Head of caudate nucleus (tissue), 42 donors: ENCODE measurements around the gene PLCH1.

ENCODE experiments used
- DNase-seq, 42 donors: peaks; one replicate each; pipeline versions ENCODE4 v3.0.0 to v3.0.0-alpha.2; 2020 to 2021; ENCODE audit warnings: mixed read lengths in 7 of 42
- intact Hi-C: fragments of 100-400 bp; cut with DNase I; formaldehyde crosslinking; loops from one replicate; pipeline ENCODE4 v1.15.0; 2022

Gene PLCH1

GRCh38 chr3:155704061-155704460 is 40.8 kb downstream of the PLCH1 start:
- intact Hi-C loops, result loop anchor here (5.0 to 10.0 kb wide), 4 partner anchors 161 to 1369 kb away; no protein-coding TSS in a partner anchor
- peak in 5 of 42 donors; percentile 7 to 24 (median 8) for DNase-seq

DNA sequence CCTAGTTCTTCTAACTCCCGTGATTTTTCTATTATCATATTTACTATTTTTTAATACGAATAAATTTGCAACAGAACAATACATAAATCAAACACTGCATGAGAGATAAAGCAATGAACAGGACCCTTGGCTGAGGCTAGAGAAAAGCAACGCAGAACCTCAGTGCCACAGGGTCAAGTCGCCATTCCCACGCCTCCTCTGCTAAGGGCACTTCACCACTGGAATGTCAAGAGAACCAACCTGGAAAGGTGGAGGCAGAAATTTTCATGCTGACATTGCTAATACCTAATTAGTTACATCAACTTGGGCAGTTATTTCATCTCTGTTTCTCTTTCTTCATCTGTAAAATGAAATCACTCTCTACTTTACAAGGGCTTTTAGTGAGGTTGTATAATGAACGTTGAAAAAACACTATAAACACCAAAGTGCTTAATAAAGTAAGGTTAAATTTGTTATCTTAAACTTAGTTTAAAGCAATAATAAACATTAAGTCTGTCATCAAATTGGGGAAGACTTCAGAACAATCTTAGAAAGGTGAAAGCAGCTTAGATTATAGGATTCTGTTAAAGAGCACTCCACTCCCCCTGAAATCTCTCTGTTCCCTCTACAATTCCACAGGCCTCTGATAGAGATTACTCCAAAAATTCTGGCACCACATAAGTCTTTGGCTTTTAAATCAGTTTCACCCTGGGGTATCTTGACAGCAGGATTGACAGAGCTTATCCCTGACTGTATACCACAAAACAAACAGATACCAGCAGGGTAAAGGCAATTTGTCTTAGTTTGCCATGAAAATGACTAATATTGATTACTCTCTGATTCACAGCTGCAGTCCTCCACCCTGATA is 41.9 kb downstream of the PLCH1 start:
- no peak for DNase-seq
- intact Hi-C loops, result loop anchor here (5.0 to 10.0 kb wide), 4 partner anchors 162 to 1368 kb away; no protein-coding TSS in a partner anchor

DNA sequence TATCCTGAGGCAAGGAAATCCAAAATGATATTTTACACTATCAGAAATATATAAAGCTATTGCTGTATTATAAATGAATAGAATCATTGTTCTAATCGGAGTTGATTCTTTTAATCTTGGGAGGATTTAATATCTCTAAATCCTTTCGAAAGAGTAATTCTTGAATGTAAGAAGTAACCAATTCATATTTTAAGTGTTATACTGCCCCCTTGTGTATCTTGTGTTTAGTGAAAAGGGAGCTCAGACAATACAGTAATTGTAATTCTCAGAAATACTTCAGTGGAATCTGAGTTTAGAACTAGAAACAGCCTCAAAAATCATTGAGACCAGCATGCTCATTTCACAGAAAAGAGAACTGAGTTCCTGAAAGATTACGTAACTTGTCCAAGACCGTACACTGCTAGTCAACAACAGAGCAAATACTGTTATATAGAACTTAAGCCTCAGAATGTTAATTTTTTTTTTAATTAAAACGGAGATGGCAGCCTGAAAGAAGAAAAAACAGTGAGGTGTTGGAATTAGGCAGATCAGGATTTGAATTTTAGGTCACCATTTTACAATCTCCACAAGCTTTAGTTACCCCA is 42.9 kb downstream of the PLCH1 start:
- DNase-seq, result peak in 3 of 42 donors; percentile 15 to 53 (median 22)

DNA sequence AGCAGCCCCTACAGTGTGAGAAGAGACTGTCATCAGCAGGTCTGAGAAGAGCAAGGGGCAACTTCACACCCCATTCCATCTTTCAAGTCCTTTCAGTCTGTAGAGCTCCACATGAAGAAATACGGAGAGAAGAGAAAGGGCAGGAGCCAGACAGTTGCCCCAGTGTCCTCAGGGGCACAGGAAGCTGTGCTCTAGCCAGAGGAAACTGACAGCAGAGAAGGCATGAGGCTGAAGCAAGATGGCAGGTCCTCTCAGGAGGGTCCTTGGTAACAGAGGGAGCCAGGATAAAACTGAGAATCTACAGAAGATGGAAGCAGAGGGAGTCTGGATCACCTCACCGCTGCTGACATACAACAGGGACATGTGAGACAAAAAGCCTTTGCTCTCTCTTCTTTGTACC is 47.3 kb downstream of the PLCH1 start:
- DNase-seq, result no peak
- intact Hi-C loops, result no loop called here

More for the DNA sequence above, 42.9 kb downstream of the PLCH1 start:
- intact Hi-C loops, result loop anchor here (5.0 to 10.0 kb wide), 4 partner anchors 163 to 1367 kb away; no protein-coding TSS in a partner anchor

DNA sequence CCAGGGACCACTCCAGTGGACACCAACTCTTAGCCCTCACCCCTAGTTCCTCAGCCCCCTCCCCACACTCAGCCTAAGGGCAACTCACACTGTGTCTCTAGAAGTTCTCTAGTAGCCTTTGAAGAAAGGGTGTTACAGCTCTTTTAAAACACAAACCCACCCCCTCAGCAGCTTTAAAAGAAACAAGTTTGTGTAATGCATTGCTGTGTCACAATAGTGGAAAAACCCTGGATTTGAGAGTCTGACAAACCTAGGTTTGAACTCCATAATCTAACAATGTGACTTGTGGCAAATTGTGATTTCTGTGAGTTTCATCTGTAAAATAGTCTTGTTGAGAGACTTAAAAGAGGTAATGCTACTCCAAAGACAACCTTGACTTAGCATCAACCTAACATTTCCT is 54.0 kb downstream of the PLCH1 start:
- intact Hi-C loops, result no loop called here
- no peak for DNase-seq

DNA sequence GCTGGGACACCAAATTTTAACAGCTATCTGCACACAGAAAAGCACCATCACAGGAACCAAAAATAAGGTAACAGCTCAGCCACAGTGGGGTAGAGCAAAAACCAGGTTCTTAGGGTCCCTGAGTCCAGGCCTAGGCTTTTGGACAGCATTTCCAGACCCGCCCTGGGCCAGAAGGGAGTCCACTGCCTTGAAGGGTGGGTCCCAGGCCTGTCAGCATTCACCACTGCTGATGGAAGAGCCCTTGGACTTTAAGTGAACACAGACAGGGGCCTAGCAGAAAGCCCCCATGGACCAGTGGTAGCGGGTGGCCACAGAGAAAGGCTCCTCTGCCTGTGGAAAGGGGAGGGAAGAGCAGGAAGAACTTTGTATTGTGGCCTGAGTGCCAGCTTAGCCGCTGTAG is 56.4 kb downstream of the PLCH1 start:
- intact Hi-C loops, result no loop called here
- no peak for DNase-seq

- intact Hi-C loops, result no loop called here
Observed at GRCh38 chr3:155683344-155683720, 61.5 kb downstream of the PLCH1 start.

GRCh38 chr3:155682426-155683343 is 62.2 kb downstream of the PLCH1 start:
- intact Hi-C loops, result no loop called here
- DNase-seq, result no peak

More at GRCh38 chr3:155683344-155683720, 61.5 kb downstream of the PLCH1 start:
- DNase-seq, result peak in 7 of 42 donors; percentile 9 to 67 (median 24)

DNA sequence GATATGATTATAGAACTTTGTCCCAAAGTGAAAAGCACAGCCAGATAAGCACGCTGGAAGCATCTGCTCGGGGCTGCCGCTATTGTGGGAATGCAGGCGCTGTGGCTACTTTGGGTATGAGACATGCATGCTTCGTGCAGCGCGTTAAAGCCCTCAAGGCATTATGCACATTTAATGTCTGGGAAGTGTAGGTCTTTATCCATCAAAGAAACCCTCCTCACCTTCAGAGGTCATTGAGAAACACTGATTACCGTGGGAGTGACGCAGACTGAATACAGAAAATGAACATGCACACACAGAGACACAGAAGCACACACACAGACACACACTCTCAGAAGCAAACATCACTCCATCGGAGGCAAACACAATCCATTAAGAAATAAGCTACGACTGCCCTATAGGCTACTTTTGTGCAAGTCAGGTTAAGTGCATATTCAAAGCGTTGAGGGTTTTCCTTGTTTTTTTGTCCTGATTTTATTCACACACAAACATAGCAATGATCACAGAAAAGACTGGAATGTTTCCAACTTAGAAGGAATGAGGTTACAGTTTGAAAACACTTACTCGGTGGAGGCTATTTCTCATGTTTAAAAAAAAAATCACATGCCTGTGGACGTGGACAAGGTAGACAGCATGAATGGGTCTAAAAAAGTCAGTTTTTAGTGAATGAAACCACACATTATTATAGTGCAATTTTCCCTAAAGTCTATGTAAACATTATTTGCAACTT is 68.5 kb downstream of the PLCH1 start:
- intact Hi-C loops, result no loop called here
- peak in 22 of 42 donors; percentile 8 to 61 (median 22) for DNase-seq

DNA sequence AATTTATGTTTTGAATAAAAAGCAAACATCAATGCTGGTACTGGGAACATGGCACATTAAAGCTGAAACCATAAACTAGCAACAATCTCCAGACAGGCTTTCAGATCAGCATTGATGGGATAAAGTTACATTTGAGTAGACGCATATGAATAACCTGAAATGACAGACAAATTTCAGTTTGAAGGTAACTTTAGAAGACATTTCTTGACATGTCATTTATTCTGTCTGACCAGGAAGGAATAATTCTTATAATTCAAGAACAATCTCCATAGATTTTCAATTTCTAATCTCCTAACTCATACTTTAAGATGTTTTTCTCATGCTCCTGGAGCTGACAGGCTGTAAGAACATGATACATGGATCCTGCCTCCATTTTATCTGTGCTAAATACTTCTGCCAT is 69.8 kb downstream of the PLCH1 start:
- intact Hi-C loops, result no loop called here
- DNase-seq, result no peak

GRCh38 chr3:155673421-155673820 is 71.5 kb downstream of the PLCH1 start:
- intact Hi-C loops, result no loop called here
- DNase-seq, result no peak

DNA sequence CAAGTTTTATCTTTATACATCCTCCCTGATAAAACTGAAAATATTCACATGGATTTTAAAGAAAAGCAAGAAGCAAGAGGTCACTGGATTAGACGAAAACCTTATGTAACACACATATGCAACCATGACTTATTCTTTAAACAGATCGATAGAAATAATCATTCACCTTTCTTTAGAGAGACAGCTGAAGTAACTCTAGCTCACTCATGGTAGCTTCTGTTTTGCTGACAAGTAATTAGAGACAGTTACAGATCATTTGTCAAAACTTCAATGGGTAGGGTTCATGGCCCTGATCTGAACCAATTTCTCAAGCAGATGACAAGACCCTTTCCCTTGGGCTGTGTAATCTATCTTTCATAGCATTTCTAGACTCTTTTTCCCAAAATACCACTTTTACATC is 74.5 kb downstream of the PLCH1 start:
- intact Hi-C loops, result no loop called here
- no peak for DNase-seq

DNA sequence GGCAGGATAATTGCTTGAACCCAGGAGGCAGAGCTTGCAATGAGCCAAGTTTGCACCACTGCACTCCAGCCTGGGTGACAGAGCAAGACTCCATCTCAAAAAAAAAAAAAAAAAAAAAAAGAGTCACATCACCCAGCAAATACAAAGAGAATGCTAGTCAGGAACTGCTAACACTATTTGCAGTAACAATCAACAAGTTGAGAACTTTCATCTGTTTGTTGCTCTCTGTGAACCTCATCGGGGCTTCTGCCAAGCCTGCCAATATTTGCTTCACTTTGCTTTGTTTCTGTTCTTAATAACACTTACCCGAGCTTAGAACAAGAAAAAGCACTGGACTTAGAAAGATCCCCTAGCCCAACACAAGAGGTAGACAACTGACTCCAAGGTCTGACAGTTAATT is 76.9 kb downstream of the PLCH1 start:
- intact Hi-C loops, result no loop called here

DNA sequence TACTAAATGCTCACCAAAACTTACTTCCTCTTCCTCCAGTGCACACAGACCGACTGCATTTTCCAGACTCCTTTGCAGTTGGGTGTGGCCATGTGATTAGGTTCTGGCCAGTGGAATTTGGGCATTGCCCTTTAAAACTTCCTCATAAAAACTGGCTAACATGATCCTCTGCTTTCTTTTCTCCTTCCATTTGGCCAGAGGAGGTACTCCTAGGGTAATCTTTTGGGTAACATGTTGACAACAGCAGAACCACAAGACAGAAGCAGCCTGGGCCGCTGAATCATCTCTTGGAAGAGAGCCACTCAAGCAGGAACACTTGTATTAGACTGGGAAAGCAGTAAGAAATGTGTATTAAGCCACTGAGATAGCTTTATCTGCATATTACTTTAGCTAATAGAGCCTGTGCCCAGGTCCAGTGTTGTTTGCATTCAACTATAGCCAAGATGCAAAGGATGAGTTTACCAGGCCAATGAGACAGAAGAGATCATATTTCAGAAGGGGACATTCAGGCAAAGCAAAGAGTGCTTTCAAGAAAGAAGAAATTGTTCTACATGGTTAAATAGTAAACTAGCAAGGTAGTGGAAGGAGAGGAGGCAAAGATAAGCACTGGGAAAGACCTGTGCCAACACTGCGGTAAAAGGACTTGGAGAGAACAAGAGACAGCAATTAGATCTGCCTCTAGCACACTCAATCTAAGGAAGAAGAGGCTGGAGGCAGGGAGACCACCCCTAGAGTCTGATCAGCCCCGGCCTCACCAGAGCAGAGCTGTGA is 79.8 kb downstream of the PLCH1 start:
- intact Hi-C loops, result no loop called here

More for the DNA sequence above, 76.9 kb downstream of the PLCH1 start:
- DNase-seq, result no peak

DNA sequence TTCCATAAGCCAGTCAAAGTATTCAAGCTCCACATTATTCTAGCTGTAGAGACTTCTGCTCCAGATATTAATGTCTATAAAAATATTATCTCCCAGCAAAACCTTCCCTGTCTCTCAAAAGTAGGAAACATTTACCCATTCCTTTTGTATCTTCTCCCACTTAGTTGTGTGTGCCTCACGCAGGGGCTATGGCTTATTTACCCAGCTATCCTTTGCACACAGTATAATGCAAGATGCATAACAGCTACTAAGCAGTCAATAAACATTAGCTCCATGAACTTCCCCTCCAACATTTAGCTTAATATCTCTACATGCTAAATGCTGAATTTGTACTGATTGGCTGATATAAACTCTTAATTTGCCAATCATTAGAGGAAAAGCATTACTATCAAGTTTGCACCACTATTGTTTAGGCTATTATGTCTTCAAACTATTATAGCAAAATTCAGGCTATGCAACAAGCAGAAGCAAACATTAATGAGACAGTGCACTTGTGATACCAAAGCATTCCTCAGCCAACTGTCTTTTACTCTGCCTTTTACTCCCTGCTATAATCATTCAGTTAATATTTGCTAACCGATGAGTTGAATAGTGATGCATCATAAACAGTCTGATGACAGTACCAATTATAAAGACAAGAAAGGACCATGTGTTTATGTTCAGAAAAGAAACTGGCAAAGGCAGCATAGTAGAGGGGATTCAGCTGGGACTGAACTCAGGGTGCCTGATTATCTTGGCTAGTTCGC is 81.2 kb downstream of the PLCH1 start:
- intact Hi-C loops, result no loop called here

More for the DNA sequence above, 79.8 kb downstream of the PLCH1 start:
- peak in 3 of 42 donors; percentile 9 to 47 (median 14) for DNase-seq

DNA sequence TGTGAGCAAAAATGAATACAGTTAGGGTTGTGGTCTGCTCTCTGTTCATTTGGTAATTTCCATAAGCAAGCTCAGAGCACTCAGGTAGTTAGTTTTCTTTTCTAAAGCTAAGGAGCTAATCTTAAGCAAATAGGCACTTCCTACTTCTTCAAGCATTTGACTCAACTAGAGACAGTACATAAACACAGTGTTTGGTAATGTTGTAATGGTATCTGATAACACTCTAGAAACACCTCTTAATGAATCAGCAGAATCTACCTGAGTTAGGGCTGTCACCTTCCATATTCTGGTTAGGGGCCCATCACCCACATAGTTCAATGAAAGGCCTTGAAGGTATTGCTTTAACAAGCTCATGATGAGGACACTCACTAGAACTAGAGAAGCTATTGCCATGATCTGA is 83.1 kb downstream of the PLCH1 start:
- no peak for DNase-seq
- intact Hi-C loops, result no loop called here

More for the DNA sequence above, 81.2 kb downstream of the PLCH1 start:
- DNase-seq, result no peak

GRCh38 chr3:155661042-155661441 is 83.8 kb downstream of the PLCH1 start:
- intact Hi-C loops, result no loop called here
- no peak for DNase-seq
